ENCODE data around the gene MGAT5. TPM values are rescaled to one million over a fixed set of nuclear protein-coding genes. Genes with fewer than 3 reads are reported as not detected.
A peak's percentile ranks its signal among the peaks of the same experiment; 100 is the strongest.

Gene MGAT5
- total RNA-seq, 1 donor from 2014 or later, result 58.8 TPM

- TF ChIP-seq CTCF (IDR thresholded peaks at IDR 0.05; ENCODE audit: partially characterized antibody, unreplicated experiment), result peak; percentile 68
- Mint-ChIP-seq H3K4me3 (ENCODE audit: unreplicated experiment) (no peak overlapping the region), H3K4me1 (ENCODE audit: low read depth, unreplicated experiment) (peaks cover 6% of the 10 kb centered on the region), H3K36me3 (ENCODE audit: unreplicated experiment) (peaks cover 3% of the 10 kb centered on the region), H3K27me3 (ENCODE audit: unreplicated experiment) (no peaks in the 10 kb centered on the region), H3K27ac (ENCODE audit: unreplicated experiment) (no peak overlapping the region), H3K9me3 (ENCODE audit: unreplicated experiment) (no peaks in the 10 kb centered on the region)
- peak; percentile 75 for DNase-seq
These were observed 46.2 kb upstream of the MGAT5 start for GRCh38 chr2:134207589-134208209.

GRCh38 chr2:134208825-134209224, 45.0 kb upstream of the MGAT5 start:
- Mint-ChIP-seq H3K27ac (ENCODE audit: unreplicated experiment) (peak overlapping the region; percentile 36), H3K4me3 (ENCODE audit: unreplicated experiment) (no peak overlapping the region), H3K36me3 (ENCODE audit: unreplicated experiment) (peaks cover 10% of the 10 kb centered on the region), H3K9me3 (ENCODE audit: unreplicated experiment) (no peaks in the 10 kb centered on the region), H3K4me1 (ENCODE audit: low read depth, unreplicated experiment) (peaks cover 4% of the 10 kb centered on the region), H3K27me3 (ENCODE audit: unreplicated experiment) (no peaks in the 10 kb centered on the region)
- no peak for DNase-seq
- TF ChIP-seq CTCF (IDR thresholded peaks at IDR 0.05; ENCODE audit: partially characterized antibody, unreplicated experiment), result no peak

GRCh38 chr2:134212746-134213145, 41.1 kb upstream of the MGAT5 start:
- Mint-ChIP-seq H3K9me3 (ENCODE audit: unreplicated experiment) (no peaks in the 10 kb centered on the region), H3K27me3 (ENCODE audit: unreplicated experiment) (peaks cover 2% of the 10 kb centered on the region), H3K4me1 (ENCODE audit: low read depth, unreplicated experiment) (peaks cover 4% of the 10 kb centered on the region), H3K4me3 (ENCODE audit: unreplicated experiment) (no peak overlapping the region), H3K27ac (ENCODE audit: unreplicated experiment) (no peak overlapping the region), H3K36me3 (ENCODE audit: unreplicated experiment) (peaks cover 18% of the 10 kb centered on the region)
- no peak for TF ChIP-seq CTCF (IDR thresholded peaks at IDR 0.05; ENCODE audit: partially characterized antibody, unreplicated experiment)
- DNase-seq, result no peak

GRCh38 chr2:134216152-134216829, 37.6 kb upstream of the MGAT5 start:
- no peak overlapping the region for H3K27ac Mint-ChIP-seq (ENCODE audit: unreplicated experiment)
- peaks cover 18% of the 10 kb centered on the region for H3K36me3 Mint-ChIP-seq (ENCODE audit: unreplicated experiment)
- no peak overlapping the region for H3K4me3 Mint-ChIP-seq (ENCODE audit: unreplicated experiment)
- H3K9me3 Mint-ChIP-seq (ENCODE audit: unreplicated experiment), result no peaks in the 10 kb centered on the region
- peaks cover 13% of the 10 kb centered on the region for H3K4me1 Mint-ChIP-seq (ENCODE audit: low read depth, unreplicated experiment)
- no peak for TF ChIP-seq CTCF (IDR thresholded peaks at IDR 0.05; ENCODE audit: partially characterized antibody, unreplicated experiment)
- DNase-seq, result no peak
- peaks cover 2% of the 10 kb centered on the region for H3K27me3 Mint-ChIP-seq (ENCODE audit: unreplicated experiment)

- DNase-seq, result no peak
- Mint-ChIP-seq H3K4me3 (ENCODE audit: unreplicated experiment) (no peak overlapping the region), H3K9me3 (ENCODE audit: unreplicated experiment) (no peaks in the 10 kb centered on the region), H3K27ac (ENCODE audit: unreplicated experiment) (no peak overlapping the region), H3K27me3 (ENCODE audit: unreplicated experiment) (peaks cover 2% of the 10 kb centered on the region), H3K36me3 (ENCODE audit: unreplicated experiment) (peaks cover 18% of the 10 kb centered on the region), H3K4me1 (ENCODE audit: low read depth, unreplicated experiment) (peaks cover 16% of the 10 kb centered on the region)
- no peak for TF ChIP-seq CTCF (IDR thresholded peaks at IDR 0.05; ENCODE audit: partially characterized antibody, unreplicated experiment)
These were observed 36.5 kb upstream of the MGAT5 start for GRCh38 chr2:134217351-134217750.

All from glutamatergic neuron (in vitro differentiated cells).